Liver (tissue), 9 donors: ENCODE results near the gene SLC25A13. TPM values are rescaled to one million over a fixed set of nuclear protein-coding genes. Genes with fewer than 3 reads are reported as not detected.

Experiments
- DNase-seq: peaks from one replicate; pipeline ENCODE4 v3.0.0-alpha.2; 2017; ENCODE audit warnings: low spot score
- H3K27ac ChIP-seq, 2 donors: one replicate each; pipeline ENCODE4 v1.7.0; 2013; ENCODE audit warnings: inconsistent platforms in 2 of 2, low read length in 2 of 2, control low read depth in 1 of 2, low read depth in 1 of 2, mild to moderate bottlenecking in 1 of 2
- H3K27me3 ChIP-seq, 4 donors: one replicate each; pipeline versions ENCODE4 v1.6.1 to v1.7.0; 2013; ENCODE audit warnings: low read length in 3 of 4, inconsistent platforms in 1 of 4, mild to moderate bottlenecking in 1 of 4, moderate library complexity in 1 of 4; ENCODE audit not compliant: control insufficient read depth in 4 of 4, insufficient read depth in 4 of 4
- H3K36me3 ChIP-seq, 4 donors: one replicate each; pipeline versions ENCODE4 v1.6.1 to v1.7.0; 2013; ENCODE audit warnings: low read length in 3 of 4, mild to moderate bottlenecking in 3 of 4, low read depth in 1 of 4, moderate library complexity in 1 of 4; ENCODE audit not compliant: control insufficient read depth in 4 of 4, insufficient read depth in 3 of 4
- H3K4me1 ChIP-seq, 4 donors: one replicate each; pipeline versions ENCODE4 v1.6.1 to v1.7.0; 2013; ENCODE audit warnings: low read length in 3 of 4, mild to moderate bottlenecking in 3 of 4, moderate library complexity in 1 of 4; ENCODE audit not compliant: control insufficient read depth in 4 of 4, insufficient read depth in 4 of 4
- H3K4me3 ChIP-seq, 3 donors: one replicate each; pipeline versions ENCODE4 v1.6.1 to v1.7.0; 2013; ENCODE audit warnings: low read length in 3 of 3, control low read depth in 1 of 3, low read depth in 1 of 3, mild to moderate bottlenecking in 1 of 3
- H3K9ac ChIP-seq, 2 donors: one replicate each; pipeline ENCODE4 v1.7.0; 2013; ENCODE audit warnings: low read length in 2 of 2, mild to moderate bottlenecking in 2 of 2, moderate library complexity in 2 of 2, control low read depth in 1 of 2, low read depth in 1 of 2
- H3K9me3 ChIP-seq, 4 donors: one replicate each; pipeline versions ENCODE4 v1.6.1 to v1.7.0; 2013; ENCODE audit warnings: low read length in 3 of 4; ENCODE audit not compliant: control insufficient read depth in 4 of 4
- FOXA1 ChIP-seq: IDR thresholded peaks from 2 replicates; pipeline ENCODE4 v1.6.1; 2016; ENCODE audit warnings: antibody characterized with exemption
- FOXA2 ChIP-seq: IDR thresholded peaks from 2 replicates; pipeline ENCODE4 v1.6.1; 2016; ENCODE audit warnings: antibody characterized with exemption
- GABPA ChIP-seq, 2 donors: IDR thresholded peaks in 1 of 2; conservative IDR thresholded peaks in 1 of 2; 2 replicates each; pipeline ENCODE4 v1.6.1; 2016; ENCODE audit warnings: antibody characterized with exemption in 2 of 2, mild to moderate bottlenecking in 1 of 2, moderate library complexity in 1 of 2
- HNF4A ChIP-seq, 2 donors: conservative IDR thresholded peaks; 2 replicates each; pipeline ENCODE4 v1.6.1; 2016; ENCODE audit warnings: antibody characterized with exemption in 2 of 2, mild to moderate bottlenecking in 2 of 2
- HNF4G ChIP-seq: IDR thresholded peaks from 2 replicates; pipeline ENCODE4 v1.6.1; 2016; ENCODE audit warnings: antibody characterized with exemption
- JUND ChIP-seq, 2 donors: IDR thresholded peaks; 2 replicates each; pipeline ENCODE4 v1.6.1; 2016; ENCODE audit warnings: antibody characterized with exemption in 2 of 2
- NR2F2 ChIP-seq: IDR thresholded peaks from 2 replicates; pipeline ENCODE4 v1.6.1; 2016; ENCODE audit warnings: antibody characterized with exemption
- RXRA ChIP-seq, 2 donors: IDR thresholded peaks; 2 replicates each; pipeline ENCODE4 v1.6.1; 2017 to 2018; ENCODE audit warnings: antibody characterized with exemption in 2 of 2, mild to moderate bottlenecking in 1 of 2
- TAF1 ChIP-seq: conservative IDR thresholded peaks from 2 replicates; pipeline ENCODE4 v1.6.1; 2016; ENCODE audit warnings: antibody characterized with exemption, mild to moderate bottlenecking
- WGBS: extraction: QIAGEN DNeasy Blood & Tissue Kit; methylation state at CpG from one replicate; pipeline ENCODE4 v1.1.7; 2013; 5-methylcytosine and 5-hydroxymethylcytosine counted together
- polyA plus RNA-seq, 2 donors: library from polyadenylated mRNA; stranded (reverse) in 1 of 2; unstranded in 1 of 2; fragments of 200-250 nt in 1 of 2; fragments of >200 nt in 1 of 2; fragmentation: Nextera tagmentation in 1 of 2; extraction: Ambion mirVana in 1 of 2; gene quantifications; one replicate each; pipeline versions ENCODE4 v1.2.1 to v1.2.3, GENCODE V29; 2013 to 2015
- total RNA-seq, 2 donors: library from RNA; depleted of rRNA; stranded (reverse); fragments of >200 nt; gene quantifications; one replicate each; pipeline ENCODE4 v1.2.3, GENCODE V29; 2014
- TF ChIP-seq, protein P1 (sequence below): IDR thresholded peaks from 2 replicates; pipeline ENCODE4 v1.6.1; 2016; ENCODE audit warnings: antibody characterized with exemption
- TF ChIP-seq, protein P2 (sequence below): IDR thresholded peaks from 2 replicates; pipeline ENCODE4 v1.6.1; 2016; ENCODE audit warnings: antibody characterized with exemption
- TF ChIP-seq, protein P3 (sequence below): IDR thresholded peaks from 2 replicates; pipeline ENCODE4 v1.6.1; 2016; ENCODE audit warnings: antibody characterized with exemption
- TF ChIP-seq, protein P4 (sequence below): IDR thresholded peaks from 2 replicates; pipeline ENCODE4 v1.6.1; 2016; ENCODE audit warnings: antibody characterized with exemption, mild to moderate bottlenecking
- donor health status: healthy.
- donor health status: healthy.
- donor health status: healthy.
- donor health status: healthy.
- donor health status: healthy.

The SLC25A13 gene
- total and polyA plus RNA-seq, 4 donors: 45.6 to 116 (median 63.9) TPM

GRCh38 chr7:96238976-96239766 lies 82.7 kb downstream of the SLC25A13 start:
- Histone ChIP-seq H3K9me3 (no peaks in the 10 kb centered on the region), H3K9ac (no peak overlapping the region), H3K36me3 (peaks cover 0 to 2% (median under 1%) of the 10 kb centered on the region in 4 donors), H3K4me1 (peaks cover 6 to 27% (median 10%) of the 10 kb centered on the region in 4 donors), H3K27me3 (no peaks in the 10 kb centered on the region), H3K27ac (no peak overlapping the region), H3K4me3 (no peak overlapping the region)
- 95% methylated on average over 3 of the region's 3 CpGs for WGBS
- no peak for DNase-seq
- TF ChIP-seq RXRA (IDR thresholded peaks at IDR 0.05): no peak
- TF ChIP-seq, protein P1, sequence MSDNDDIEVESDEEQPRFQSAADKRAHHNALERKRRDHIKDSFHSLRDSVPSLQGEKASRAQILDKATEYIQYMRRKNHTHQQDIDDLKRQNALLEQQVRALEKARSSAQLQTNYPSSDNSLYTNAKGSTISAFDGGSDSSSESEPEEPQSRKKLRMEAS: no peak
- no peak for TF ChIP-seq TAF1
- TF ChIP-seq GABPA (IDR thresholded peaks at IDR 0.05 in 1 of 2, conservative IDR thresholded peaks at IDR 0.05 in 1 of 2): no peak

DNA sequence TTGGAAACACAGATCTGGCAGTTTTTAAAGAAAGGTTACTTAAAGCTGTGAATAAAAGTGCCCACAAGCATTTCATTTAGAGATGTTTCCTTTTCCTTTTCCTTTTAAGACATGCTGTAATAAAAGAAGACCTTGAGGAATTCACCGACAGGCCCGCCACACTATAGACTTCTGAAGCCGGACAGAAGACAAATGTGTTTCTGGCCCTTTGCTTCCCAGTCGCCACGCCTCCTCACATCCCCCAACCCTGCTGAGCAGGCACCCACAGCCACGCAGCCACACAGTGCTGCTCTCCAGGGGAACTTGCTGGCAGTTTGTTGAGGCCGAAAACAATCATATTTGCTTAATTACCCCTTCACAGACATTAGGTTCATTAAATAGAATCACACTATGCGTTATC lies 83.4 kb downstream of the SLC25A13 start:
- no peak overlapping the region for H3K4me3 ChIP-seq
- no peaks in the 10 kb centered on the region for H3K27me3 ChIP-seq
- peaks cover 0 to 7% (median 5%) of the 10 kb centered on the region in 4 donors for H3K36me3 ChIP-seq
- TF ChIP-seq, protein P2, sequence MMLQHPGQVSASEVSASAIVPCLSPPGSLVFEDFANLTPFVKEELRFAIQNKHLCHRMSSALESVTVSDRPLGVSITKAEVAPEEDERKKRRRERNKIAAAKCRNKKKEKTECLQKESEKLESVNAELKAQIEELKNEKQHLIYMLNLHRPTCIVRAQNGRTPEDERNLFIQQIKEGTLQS: no peak
- TF ChIP-seq FOXA2: no peak
- TF ChIP-seq HNF4G: no peak
- TF ChIP-seq NR2F2: no peak
- TF ChIP-seq GABPA (IDR thresholded peaks at IDR 0.05 in 1 of 2, conservative IDR thresholded peaks at IDR 0.05 in 1 of 2): no peak
- TF ChIP-seq, protein P3, sequence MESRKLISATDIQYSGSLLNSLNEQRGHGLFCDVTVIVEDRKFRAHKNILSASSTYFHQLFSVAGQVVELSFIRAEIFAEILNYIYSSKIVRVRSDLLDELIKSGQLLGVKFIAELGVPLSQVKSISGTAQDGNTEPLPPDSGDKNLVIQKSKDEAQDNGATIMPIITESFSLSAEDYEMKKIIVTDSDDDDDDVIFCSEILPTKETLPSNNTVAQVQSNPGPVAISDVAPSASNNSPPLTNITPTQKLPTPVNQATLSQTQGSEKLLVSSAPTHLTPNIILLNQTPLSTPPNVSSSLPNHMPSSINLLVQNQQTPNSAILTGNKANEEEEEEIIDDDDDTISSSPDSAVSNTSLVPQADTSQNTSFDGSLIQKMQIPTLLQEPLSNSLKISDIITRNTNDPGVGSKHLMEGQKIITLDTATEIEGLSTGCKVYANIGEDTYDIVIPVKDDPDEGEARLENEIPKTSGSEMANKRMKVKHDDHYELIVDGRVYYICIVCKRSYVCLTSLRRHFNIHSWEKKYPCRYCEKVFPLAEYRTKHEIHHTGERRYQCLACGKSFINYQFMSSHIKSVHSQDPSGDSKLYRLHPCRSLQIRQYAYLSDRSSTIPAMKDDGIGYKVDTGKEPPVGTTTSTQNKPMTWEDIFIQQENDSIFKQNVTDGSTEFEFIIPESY: no peak
- 81% methylated on average over 8 of the region's 8 CpGs for WGBS
- no peak overlapping the region for H3K9ac ChIP-seq
- no peaks in the 10 kb centered on the region for H3K9me3 ChIP-seq
- DNase-seq: no peak
- peaks cover 6 to 27% (median 10%) of the 10 kb centered on the region in 4 donors for H3K4me1 ChIP-seq
- no peak overlapping the region for H3K27ac ChIP-seq

- DNase-seq: no peak
- no peak overlapping the region for H3K4me3 ChIP-seq
- peaks cover 0 to 13% (median 9%) of the 10 kb centered on the region in 4 donors for H3K36me3 ChIP-seq
- H3K27ac ChIP-seq: no peak overlapping the region
- no peaks in the 10 kb centered on the region for H3K9me3 ChIP-seq
- no peak overlapping the region for H3K9ac ChIP-seq
- H3K27me3 ChIP-seq: no peaks in the 10 kb centered on the region
- TF ChIP-seq FOXA1: no peak
- TF ChIP-seq, protein P3: no peak
- no peak for TF ChIP-seq JUND (IDR thresholded peaks at IDR 0.05)
- no peak for TF ChIP-seq RXRA (IDR thresholded peaks at IDR 0.05)
- TF ChIP-seq, protein P4, sequence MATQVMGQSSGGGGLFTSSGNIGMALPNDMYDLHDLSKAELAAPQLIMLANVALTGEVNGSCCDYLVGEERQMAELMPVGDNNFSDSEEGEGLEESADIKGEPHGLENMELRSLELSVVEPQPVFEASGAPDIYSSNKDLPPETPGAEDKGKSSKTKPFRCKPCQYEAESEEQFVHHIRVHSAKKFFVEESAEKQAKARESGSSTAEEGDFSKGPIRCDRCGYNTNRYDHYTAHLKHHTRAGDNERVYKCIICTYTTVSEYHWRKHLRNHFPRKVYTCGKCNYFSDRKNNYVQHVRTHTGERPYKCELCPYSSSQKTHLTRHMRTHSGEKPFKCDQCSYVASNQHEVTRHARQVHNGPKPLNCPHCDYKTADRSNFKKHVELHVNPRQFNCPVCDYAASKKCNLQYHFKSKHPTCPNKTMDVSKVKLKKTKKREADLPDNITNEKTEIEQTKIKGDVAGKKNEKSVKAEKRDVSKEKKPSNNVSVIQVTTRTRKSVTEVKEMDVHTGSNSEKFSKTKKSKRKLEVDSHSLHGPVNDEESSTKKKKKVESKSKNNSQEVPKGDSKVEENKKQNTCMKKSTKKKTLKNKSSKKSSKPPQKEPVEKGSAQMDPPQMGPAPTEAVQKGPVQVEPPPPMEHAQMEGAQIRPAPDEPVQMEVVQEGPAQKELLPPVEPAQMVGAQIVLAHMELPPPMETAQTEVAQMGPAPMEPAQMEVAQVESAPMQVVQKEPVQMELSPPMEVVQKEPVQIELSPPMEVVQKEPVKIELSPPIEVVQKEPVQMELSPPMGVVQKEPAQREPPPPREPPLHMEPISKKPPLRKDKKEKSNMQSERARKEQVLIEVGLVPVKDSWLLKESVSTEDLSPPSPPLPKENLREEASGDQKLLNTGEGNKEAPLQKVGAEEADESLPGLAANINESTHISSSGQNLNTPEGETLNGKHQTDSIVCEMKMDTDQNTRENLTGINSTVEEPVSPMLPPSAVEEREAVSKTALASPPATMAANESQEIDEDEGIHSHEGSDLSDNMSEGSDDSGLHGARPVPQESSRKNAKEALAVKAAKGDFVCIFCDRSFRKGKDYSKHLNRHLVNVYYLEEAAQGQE: no peak
- TF ChIP-seq, protein P2: no peak
- TF ChIP-seq HNF4A (conservative IDR thresholded peaks at IDR 0.05): no peak
- H3K4me1 ChIP-seq: peaks cover 3 to 27% (median 10%) of the 10 kb centered on the region in 4 donors
- 94% methylated on average over 1 of the region's 1 CpG for WGBS
Measured at GRCh38 chr7:96237040-96237439, 84.9 kb downstream of the SLC25A13 start.
